Panc1 (cell line): ENCODE measurements around the gene ZMYM2. TPM values are rescaled to one million over a fixed set of nuclear protein-coding genes. Genes with fewer than 3 reads are reported as not detected.

Experiments
- ATAC-seq: fragments of 200-7000 bp; cut with Tn5 transposase; 2 replicates; pipeline ENCODE4 v1.9.1; 2020; ENCODE audit warnings: mild to moderate bottlenecking, moderate library complexity
- BruUV-seq: library from RNA; stranded (reverse); fragments of 400-500 nt; replicated peaks from 2 replicates; lab custom pipeline; 2021; lab: Mats Ljungman, UMichigan
- CTCF ChIA-PET: fragments of 300-600 bp; sonication (Branson Sonifier 250); formaldehyde crosslinking; loops from one replicate; lab custom pipeline; 2022; ENCODE audit warnings: antibody characterized with exemption; lab: Charles Lee
- POLR2A ChIA-PET: fragments of 300-600 bp; sonication (Branson Sonifier 250); formaldehyde crosslinking; loops from one replicate; lab custom pipeline; 2022; ENCODE audit warnings: antibody characterized with exemption; lab: Charles Lee
- DNase-seq: peaks from one replicate; pipeline ENCODE4 v3.0.0-alpha.2; 2010; ENCODE audit warnings: low read depth, low spot score
- H3K27ac ChIP-seq: 2 replicates; pipeline ENCODE4 v1.5.1; 2011; ENCODE audit warnings: mild to moderate bottlenecking, low read length, inconsistent platforms
- H3K27me3 ChIP-seq: fragments of 200-500 bp; sonication (Bioruptor generic); 2 replicates; pipeline ENCODE4 v1.6.0; 2014; ENCODE audit warnings: low read length, inconsistent platforms; ENCODE audit not compliant: control insufficient read depth, insufficient read depth
- H3K36me3 ChIP-seq: fragments of 200-500 bp; sonication (Bioruptor generic); 2 replicates; pipeline ENCODE4 v1.5.1; 2014; ENCODE audit warnings: inconsistent platforms, mild to moderate bottlenecking, low read length, moderate library complexity; ENCODE audit not compliant: control insufficient read depth, insufficient read depth
- H3K4me1 ChIP-seq: 2 replicates; pipeline ENCODE4 v1.5.1; 2011; ENCODE audit warnings: inconsistent platforms, mild to moderate bottlenecking, low read length, moderate library complexity; ENCODE audit not compliant: control insufficient read depth, insufficient read depth
- H3K4me3 ChIP-seq, 2 experiments: 2 replicates each; pipeline ENCODE4 v1.5.1; 2011 to 2012; ENCODE audit warnings: low read depth in 2 of 2, low read length in 2 of 2, mild to moderate bottlenecking in 2 of 2, inconsistent platforms in 1 of 2, moderate library complexity in 1 of 2
- H3K9me3 ChIP-seq: fragments of 200-500 bp; sonication (Bioruptor generic); 2 replicates; pipeline ENCODE4 v1.5.1; 2014; ENCODE audit warnings: low read depth, mild to moderate bottlenecking, inconsistent platforms, low read length, moderate library complexity; ENCODE audit not compliant: control insufficient read depth, insufficient read depth
- CTCF ChIP-seq: fragments of 450-650 bp; IDR thresholded peaks from 2 replicates; pipeline ENCODE4 v1.5.1; 2017; ENCODE audit warnings: mild to moderate bottlenecking
- POLR2AphosphoS5 ChIP-seq: IDR thresholded peaks from 2 replicates; pipeline ENCODE4 v1.6.1; 2012; ENCODE audit warnings: mild to moderate bottlenecking, low read depth, low read length, moderate library complexity
- REST ChIP-seq, 2 experiments: IDR thresholded peaks; 2 replicates each; pipeline ENCODE4 v1.6.1; 2011 to 2012; ENCODE audit warnings: low read depth in 2 of 2, control low read depth in 1 of 2, low read length in 1 of 2, mild to moderate bottlenecking in 1 of 2, moderate library complexity in 1 of 2; ENCODE audit not compliant: insufficient read depth in 1 of 2
- SIN3A ChIP-seq: IDR thresholded peaks from 2 replicates; pipeline ENCODE4 v1.6.1; 2012; ENCODE audit warnings: low read depth, mild to moderate bottlenecking, low read length, moderate library complexity, borderline replicate concordance; ENCODE audit not compliant: insufficient read depth
- TCF7L2 ChIP-seq: IDR thresholded peaks from 2 replicates; pipeline ENCODE4 v1.6.1; 2011; ENCODE audit warnings: mild to moderate bottlenecking, low read depth, low read length, inconsistent platforms
- in situ Hi-C: cut with HindIII; loops from 2 replicates; pipeline ENCODE4 v1.10.0; 2016; ENCODE audit warnings: low sequenced_read_pairs, low pct_unique_long_range_greater_than_20kb
- intact Hi-C: fragments of 100-400 bp; cut with micrococcal nuclease; formaldehyde crosslinking; loops from one replicate; pipeline ENCODE4 v1.10.0; 2022; ENCODE audit not compliant: unreplicated experiment
- total RNA-seq: library from RNA; stranded (reverse); gene quantifications from one replicate; pipeline ENCODE4 v1.2.1, GENCODE V29; 2021; ENCODE audit not compliant: unreplicated experiment

ZMYM2 gene
- total RNA-seq, 1 experiment from 2014 or later, result 64.3 TPM

- intact Hi-C loops, result no loop called here
- no TSS peak for BruUV-seq
Observed at GRCh38 chr13:20130012-20130411, 171.5 kb downstream of the ZMYM2 start.

GRCh38 chr13:20130652-20131051, 172.1 kb downstream of the ZMYM2 start:
- Histone ChIP-seq H3K27me3 (no peaks in the 10 kb centered on the region), H3K36me3 (no peaks in the 10 kb centered on the region), H3K27ac (no peak overlapping the region), H3K4me1 (peaks cover 10% of the 10 kb centered on the region), H3K4me3 (no peak overlapping the region), H3K9me3 (no peaks in the 10 kb centered on the region)
- CTCF ChIA-PET, result no interaction called here
- TF ChIP-seq TCF7L2, result no peak
- no peak for TF ChIP-seq CTCF
- TF ChIP-seq POLR2AphosphoS5, result no peak
- no peak for TF ChIP-seq REST (IDR thresholded peaks at IDR 0.05; ENCODE audit: insufficient read depth in 1 of 2, low read depth in 2 of 2, low read length in 1 of 2)
- TF ChIP-seq SIN3A, result no peak
- DNase-seq (no peak), ATAC-seq (no peak)
- POLR2A ChIA-PET, result no interaction called here
- BruUV-seq, result no TSS peak
- in situ Hi-C loops (no loop called here), intact Hi-C loops (no loop called here)

More at GRCh38 chr13:20130012-20130411, 171.5 kb downstream of the ZMYM2 start:
- Histone ChIP-seq H3K36me3 (no peaks in the 10 kb centered on the region), H3K27ac (no peak overlapping the region), H3K4me3 (no peak overlapping the region), H3K27me3 (no peaks in the 10 kb centered on the region), H3K4me1 (peaks cover 16% of the 10 kb centered on the region), H3K9me3 (no peaks in the 10 kb centered on the region)
- TF ChIP-seq REST (IDR thresholded peaks at IDR 0.05; ENCODE audit: insufficient read depth in 1 of 2, low read depth in 2 of 2, low read length in 1 of 2) (no peak), CTCF (no peak), SIN3A (no peak), TCF7L2 (no peak), POLR2AphosphoS5 (no peak)
- in situ Hi-C loops, result no loop called here
- DNase-seq (no peak), ATAC-seq (no peak)
- CTCF ChIA-PET, result no interaction called here
- POLR2A ChIA-PET, result no interaction called here
